GM19043 (cell line): ENCODE measurements around the gene B4GALNT3.

Source experiments
- ATAC-seq: cut with Tn5 transposase; IDR thresholded peaks from one replicate; pipeline ENCODE4 v1.9.1; 2021; ENCODE audit warnings: low read depth; ENCODE audit not compliant: unreplicated experiment

Gene B4GALNT3

DNA sequence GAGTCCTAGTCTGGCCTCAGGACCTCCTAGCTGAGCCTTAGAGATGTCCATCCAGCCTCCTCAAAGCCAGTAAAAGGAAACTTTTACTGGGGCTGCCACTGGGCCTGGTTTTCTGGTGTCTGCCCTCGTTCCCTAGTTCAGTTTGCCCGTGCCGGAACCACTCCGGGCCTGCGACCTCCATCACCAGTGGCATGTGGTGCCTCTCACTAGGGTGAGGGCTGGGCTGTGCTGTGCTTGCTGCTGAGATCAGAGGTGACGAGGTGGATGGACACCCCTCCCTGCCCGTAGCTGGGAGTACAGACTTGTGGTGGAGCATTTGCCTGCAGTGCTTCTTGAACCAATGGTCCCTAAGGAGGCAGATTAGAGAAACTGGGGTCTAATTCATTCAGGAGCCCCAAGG lies 75.7 kb downstream of the B4GALNT3 start:
- ATAC-seq, result no peak

DNA sequence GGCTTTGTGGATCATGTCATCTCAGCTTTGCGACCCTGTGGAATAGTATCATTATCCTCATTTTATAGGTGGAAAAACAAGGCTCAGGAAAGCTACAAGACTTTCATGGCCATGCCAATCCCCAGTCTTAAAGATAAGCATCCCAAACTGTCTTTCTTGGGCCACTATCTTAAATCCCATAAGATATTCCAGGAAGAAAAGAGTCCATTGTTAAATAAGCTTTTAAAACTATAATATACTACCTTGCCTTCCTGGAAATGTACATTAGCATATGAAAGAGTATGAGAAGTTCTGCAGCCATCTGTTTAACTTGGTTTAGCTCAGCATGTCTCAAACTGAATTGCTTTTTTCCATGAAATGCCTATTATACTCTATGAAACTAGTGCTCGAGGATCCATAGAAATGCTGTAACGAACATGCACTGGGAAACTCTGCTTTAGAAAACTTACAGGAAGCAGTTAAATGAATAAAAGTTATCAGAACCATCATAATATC lies 77.1 kb downstream of the B4GALNT3 start:
- ATAC-seq, result no peak

DNA sequence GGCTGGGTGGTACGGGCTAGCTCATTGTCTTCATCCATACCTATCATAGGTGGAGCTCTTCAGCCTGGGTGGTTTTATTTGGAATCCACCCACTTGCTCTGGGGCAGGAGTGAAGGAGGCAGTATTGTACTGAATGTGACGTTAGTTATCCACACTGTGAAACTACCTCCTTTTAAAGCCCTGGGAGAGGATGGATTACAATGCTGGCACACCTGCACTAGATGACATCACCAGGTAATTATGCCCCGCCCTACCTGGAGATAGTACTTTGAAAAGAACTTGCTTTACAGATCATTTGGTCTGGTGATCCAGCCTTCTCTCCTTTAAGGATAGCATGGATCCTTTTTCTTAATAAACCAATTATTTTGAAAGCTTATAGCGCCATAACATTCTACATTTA lies 78.0 kb downstream of the B4GALNT3 start:
- ATAC-seq, result no peak

DNA sequence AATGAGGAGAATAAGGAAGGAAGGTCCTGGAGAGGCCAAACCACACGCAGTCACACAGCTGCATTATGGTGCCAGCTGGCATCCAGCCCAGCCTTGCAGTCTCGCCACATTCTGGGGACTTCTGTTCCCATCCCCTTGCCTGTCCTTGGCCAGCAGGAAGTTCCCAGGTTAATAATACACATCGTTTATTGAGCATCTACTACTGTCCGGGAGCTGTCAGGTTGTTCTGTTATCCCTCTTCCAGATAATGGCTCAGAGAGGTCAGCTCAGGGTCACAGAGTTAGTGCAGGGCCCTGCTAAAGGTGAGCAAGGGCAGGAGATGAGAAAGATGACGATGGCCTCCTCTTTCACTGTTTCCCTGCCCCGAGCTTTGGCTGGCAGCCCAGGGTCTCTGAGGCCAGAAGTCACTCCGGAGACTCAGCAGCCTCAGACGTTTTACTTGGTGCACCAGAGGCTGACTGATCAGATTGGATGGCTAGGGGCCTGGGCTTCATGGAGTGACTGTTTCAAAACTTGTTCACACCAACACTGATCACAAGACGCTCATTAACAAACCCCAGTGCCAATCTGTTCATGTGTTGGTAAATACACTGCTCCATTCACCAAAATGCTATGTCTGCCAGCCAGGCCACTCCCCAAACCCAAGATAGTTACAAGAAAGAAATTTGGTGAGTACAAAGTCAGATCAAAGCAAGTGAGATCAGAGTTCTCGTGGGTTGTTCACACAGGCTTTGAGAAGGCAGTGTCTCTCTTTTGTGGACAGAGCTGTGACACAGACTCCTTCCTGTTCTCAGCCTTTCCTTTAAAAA lies 79.2 kb downstream of the B4GALNT3 start:
- ATAC-seq, result no peak

DNA sequence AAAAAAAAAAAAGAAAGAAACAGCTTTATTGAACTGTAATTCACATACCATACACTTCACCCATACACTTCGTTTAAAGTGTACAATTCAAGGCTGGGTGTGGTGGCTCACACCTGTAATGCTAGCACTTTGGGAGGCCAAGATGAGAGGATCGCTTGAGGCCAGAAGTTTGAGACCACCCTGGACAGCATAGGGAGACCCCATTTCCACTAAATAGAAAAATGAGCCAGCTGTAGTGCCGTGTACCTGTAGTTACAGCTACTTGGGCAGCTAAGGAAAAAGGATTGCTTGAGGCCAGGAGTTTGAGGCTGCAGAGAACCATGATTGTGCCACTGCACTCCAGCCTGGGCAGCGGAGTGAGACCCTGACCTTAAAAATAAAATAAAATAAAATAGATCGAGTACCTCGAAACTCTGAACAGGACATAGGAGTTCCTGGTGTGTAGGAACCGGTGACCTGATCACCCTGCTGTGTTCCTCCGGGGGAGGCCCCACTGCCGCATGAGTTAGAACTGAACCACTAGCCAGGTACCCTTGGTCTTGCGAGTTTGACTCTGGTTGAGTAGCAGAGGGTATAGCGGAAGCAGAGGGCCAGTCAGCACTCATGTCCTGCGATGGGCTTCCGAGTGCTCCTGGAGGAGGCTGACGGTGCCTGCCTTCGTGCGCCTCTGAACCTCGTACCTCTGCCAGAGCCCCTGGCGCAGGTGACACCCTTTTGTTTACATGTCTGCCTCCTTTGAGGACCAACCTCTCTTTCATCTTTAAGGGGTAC lies 80.0 kb downstream of the B4GALNT3 start:
- ATAC-seq, result no peak

DNA sequence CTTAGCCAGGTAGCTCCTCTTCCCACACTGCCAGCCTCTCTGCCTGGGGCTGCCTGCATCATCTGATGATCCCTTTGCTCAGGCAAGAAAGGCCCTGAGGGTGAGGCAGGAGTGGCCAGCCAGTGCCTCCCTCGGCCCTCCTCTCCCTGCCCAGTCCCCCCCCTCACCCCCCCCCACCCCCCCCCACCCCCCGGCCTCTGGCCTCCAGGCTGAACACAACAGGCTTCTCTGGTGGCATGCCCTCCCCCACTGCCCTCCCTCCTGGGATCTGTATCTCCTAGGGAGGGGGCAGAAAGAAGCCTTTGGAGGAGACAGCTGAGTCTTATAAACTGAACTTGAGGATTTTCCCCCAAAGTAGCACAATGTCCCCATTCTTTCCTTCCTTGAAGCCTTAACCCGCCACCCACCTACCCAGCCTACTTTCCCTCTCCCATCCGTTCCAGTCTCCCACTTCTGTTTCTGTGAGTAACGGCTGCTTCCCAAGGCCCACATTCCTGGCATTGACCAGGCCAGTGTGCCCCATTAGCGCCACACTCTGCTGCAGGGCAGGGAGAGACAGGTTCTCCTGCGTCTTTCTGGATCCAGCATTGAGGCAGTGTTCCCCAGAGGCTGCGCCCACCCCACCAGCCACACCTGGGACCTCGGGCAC lies 82.1 kb downstream of the B4GALNT3 start:
- no peak for ATAC-seq

DNA sequence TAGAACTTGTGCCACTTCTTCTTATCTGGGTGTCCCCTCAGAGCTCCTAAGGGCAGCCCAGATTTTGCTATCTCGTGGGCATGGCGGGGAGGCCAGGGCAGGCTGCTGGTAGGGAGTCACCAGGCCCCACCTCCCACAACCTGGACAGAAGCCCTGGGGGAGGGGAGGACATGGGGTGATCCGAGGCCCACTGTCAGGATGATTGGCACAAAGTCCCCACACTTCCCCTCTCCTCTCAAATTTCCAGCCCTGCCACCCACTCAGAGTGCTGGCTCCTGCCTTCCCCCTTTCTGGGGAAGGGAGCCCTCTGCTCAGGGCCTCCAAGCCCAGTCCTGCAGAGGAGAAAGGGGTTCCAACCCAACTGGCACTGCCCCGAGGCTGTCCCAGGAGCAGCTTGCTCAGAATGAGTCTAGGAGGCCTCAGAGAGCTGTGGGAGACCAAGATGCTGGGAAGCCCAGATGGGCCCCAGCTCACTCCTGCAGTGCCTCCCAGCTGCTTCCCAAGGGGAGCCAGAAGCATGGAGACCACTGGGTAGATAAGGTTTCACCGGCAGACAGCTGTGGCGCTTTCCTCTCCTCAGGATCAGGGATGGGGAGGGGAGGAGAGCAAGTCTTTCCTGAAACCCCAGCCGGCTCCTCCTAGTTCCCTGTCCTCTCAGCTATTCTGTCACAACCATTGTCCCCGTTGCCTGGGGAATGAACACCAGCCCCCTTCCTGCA lies 82.8 kb downstream of the B4GALNT3 start:
- ATAC-seq, result no peak

DNA sequence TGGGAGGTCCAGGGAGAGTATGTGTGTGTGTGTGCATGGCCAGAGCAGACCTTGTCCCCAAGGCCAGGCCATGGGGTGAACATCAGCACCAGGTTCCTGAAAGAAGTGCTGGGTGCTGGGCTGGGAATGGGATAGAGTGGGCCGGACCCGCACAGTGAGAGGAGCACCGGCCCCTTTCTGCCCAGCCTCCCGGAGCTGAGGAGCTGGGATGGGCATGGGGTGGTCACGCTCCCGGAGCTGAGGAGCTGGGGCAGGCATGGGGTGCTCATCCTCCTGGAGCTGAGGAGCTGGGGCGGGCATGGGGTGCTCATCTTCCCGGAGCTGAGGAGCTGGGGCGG lies 83.3 kb downstream of the B4GALNT3 start:
- no peak for ATAC-seq

DNA sequence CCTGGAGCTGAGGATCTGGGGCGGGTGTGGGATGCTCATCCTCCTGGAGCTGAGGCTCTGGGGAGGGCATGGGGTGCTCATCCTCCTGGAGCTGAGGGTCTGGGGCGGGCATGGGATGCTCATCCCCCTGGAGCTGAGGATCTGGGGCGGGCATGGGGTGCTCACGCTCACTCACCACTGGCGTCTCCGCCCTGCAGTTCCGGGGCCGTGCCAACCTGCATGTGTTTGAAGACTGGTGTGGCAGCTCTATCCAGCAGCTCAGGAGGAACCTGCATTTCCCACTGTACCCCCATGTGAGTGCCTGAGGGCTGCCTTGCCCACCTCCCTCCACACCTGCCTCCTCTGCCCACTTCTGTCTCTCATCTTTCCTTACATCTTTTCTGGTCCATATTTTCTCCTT lies 84.4 kb downstream of the B4GALNT3 start:
- ATAC-seq, result no peak

DNA sequence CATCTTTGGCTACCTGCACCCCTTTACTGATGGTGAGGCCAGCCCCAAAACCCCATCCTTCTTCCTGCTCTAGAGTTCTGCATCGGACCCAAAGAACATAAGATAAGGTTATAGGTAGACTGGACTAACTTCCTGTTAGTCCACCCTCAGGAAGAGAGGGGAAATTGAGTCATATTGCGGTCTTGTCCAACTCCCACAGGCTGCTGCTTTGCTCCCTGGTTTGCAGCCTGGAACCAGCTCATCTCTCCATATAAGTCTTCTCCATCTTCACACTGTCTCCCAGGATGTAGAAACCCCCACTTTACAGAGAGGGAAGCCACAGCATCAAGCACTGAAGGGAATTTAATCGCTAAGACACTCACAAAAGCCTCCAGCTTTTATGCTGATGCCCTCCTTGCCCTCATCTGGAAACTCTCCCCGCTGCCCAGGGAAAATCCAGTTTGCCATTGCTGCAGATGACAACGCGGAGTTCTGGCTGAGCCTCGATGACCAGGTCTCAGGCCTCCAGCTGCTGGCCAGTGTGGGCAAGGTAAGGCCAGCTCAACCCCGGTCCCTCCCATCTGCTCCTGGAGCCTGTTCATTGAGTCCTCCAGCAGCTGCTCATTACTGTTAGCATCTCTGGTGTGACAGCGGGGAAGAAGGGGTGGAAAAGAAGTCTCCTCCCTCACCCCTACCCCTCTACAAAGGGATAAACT lies 85.3 kb downstream of the B4GALNT3 start:
- no peak for ATAC-seq

DNA sequence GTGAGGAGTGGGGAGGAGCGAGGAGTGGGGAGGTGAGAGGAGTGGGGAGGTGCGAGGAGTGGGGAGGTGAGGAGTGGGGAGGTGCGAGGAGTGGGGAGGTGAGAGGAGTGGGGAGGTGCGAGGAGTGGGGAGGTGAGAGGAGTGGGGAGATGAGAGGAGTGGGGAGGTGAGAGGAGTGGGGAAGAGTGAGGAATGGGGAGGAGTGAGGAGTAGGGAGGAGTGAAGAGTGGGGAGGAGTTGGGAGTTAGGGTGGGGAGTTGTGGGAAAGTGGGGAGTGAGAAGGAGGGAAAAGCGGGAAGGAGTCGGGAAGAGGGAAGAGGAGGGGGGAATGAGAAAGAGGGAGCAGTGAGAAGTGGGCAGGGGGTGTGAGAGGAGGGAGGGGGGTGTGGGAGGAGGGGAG lies 86.1 kb downstream of the B4GALNT3 start:
- no peak for ATAC-seq

DNA sequence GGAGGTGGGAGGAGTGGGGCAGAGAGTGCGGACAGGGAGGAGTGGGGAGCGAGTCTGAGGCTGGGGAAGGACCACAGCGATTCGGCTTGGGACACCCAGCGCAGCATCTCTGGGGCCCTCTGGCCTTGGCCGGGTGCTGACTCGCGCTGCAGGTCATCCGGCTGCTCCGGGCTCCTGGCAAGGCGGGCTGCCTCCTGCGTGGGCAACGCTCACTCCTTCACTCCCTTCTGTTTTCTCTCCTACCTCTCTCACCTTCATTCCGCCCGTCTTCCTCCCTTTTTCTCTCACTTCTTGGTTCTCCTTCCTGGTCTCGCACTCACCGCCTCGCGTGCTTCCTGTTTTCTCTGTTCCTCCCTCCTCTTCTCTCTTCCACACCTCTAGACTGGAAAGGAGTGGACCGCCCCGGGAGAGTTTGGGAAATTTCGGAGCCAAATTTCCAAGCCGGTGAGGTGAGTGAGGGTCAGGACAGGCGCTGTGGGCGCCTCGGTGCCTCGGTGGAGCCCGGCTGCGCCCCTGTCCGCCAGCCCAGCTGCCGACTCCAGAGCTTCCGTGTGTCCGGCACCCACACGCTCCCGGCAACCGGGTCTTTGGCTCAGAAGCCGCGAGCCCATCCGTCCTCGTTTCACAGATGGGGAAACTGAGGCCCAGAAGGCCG lies 86.7 kb downstream of the B4GALNT3 start:
- ATAC-seq, result no peak

DNA sequence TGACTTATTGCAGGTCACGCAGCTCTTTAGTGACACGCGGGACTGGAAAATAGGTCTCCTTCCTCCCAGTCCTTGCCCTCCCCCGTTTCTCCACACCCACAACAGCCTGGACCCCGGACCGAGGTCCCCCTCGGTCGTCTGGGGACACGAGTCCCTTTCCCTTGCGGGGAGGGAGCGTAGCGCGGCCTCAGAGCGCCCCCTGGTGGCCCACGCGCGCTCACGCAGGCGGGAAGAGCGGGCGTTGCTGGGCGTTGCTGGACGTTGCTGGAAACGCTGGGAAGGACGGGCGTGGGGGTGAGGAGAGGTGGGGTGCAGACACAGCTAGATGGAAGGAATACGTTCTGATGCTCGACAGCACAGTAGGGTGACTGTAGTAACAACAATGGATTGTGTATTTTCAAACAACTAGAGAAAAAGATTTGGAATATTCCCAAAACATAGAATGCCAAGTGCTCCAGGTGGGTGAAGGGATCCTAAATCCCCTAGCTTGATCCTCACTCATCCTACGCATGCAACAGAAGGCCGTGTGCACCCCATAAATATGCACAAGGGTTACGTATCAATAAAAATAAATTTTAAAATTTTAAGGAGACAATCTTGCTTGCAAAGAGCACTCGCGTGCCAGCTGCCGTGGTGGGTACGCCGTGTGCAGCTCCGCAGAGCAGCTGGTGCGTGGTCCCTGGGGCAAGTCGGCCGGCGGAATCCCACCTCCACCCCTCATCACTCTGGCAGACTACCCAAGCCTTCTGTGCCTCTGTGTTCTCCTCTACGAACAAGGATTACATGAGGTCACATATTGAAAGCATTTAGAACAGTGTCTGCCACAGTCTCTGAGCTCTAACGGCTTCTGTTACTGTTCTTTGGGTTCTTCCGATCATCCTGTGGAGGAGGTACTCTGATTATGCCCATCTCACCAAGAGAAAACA lies 87.4 kb downstream of the B4GALNT3 start:
- ATAC-seq, result no peak

DNA sequence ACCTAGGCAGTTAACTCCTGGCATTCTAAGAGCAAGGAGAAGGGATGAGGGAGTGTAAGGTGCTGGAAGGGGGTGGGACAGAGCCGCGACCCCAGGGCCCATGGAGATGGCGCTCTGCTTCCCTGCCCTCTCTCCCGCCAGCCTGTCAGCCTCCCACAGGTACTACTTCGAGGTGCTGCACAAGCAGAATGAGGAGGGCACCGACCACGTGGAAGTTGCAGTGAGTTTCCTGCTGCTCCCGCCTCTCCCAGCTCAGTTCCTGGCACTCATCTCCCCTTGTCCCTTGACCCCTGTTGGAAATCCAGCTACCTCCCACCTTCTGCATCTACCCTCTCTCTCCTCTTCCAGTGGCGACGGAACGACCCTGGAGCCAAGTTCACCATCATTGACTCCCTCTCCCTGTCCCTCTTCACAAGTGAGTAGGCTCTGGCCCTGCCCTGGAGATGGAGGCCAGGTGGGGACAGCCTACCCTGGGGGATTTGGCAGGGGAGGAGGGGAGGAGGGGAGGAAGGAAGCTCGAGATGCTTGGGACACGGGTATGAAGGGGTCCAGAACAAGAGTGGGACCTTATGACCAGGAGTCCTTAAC lies 88.2 kb downstream of the B4GALNT3 start:
- ATAC-seq, result no peak

DNA sequence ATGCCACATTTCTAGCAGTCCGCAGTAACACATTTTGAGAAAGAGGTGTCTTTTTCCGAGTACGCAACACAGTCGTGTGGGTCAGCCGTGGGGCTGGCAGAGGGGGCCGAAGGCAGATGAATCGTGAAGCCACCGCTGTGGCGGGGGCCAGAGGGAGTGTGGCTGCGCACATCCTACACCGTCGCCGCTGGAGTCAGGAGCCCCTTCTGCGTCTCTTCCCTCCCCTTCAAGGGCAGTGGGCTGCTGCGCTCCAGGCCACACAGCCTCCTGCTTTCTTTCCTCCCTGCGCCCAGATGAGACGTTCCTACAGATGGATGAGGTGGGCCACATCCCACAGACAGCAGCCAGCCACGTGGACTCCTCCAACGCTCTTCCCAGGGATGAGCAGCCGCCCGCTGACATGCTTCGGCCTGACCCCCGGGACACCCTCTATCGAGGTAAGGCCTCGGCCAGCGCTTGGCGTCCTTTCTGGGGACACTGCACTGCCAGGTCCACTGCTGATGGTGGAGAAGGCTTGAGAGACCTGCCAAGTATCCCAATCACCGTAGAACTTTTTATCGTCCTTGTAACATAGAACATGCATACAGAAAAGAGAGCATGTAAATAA lies 89.8 kb downstream of the B4GALNT3 start:
- ATAC-seq, result no peak

DNA sequence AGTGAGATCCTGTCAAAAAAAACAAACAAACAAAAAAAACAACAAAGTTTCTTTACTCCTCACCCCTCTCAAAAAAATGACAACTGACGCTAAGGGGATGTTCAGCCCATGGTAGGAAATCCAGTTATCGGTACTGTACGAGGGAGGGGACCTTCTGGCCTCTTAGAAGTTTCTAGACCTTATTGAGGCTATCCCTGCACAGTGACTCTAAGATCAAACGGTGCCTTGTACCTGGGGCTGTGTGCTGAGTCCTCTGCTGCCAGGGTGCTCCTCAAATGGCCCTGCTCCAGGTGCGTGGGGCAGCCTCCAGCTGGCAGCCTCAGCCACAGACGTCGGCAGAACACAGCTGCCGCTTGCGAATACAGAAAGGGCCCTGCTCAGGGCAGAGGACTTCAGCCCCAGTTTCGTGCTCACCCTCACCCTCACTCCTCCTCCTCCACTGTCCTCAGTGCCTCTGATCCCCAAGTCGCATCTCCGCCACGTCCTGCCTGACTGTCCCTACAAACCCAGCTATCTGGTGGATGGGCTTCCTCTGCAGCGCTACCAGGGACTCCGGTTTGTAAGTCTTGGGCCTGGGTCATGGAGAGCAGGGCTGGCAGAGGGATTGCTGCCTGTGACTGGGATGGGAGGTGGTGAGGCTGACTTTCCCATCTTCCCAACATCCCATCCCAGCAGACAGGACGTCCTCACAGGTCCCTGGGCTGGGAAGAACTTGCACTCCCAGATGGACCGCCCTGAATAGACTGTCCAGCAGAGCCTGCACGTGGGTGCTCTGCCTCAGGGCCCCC lies 90.9 kb downstream of the B4GALNT3 start:
- ATAC-seq, result no peak

DNA sequence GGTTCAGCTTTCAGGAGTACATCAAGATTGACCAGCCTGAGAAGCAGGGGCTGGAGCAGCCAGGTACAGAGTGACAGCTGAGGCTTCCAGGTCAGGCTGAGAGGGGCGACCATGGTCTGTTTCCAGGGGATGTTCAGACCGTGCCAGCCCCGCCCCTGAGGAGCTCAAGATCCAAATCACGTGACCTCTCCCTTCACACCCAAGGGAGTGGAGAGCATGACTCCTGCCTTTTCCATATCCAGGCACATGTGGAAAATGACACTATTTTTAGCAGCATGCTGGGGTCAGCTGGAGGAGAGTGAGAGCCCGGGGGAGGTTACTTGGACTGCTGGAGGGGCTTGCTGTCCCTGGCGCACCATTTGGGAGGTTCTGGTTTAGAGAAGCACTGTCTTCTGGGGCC lies 92.7 kb downstream of the B4GALNT3 start:
- no peak for ATAC-seq
